B cell (primary cell): ENCODE measurements around the gene DLST. TPM values are rescaled to one million over a fixed set of nuclear protein-coding genes. Genes with fewer than 3 reads are reported as not detected.

Source experiments
- ATAC-seq: fragments of 200-7000 bp; cut with Tn5 transposase; one replicate; pipeline ENCODE4 v1.10.0; 2021; ENCODE audit warnings: low read depth, mild to moderate bottlenecking, moderate number of reproducible peaks, moderate library complexity
- CTCF ChIA-PET: fragments of 350-600 bp; sonication (Branson Sonifier 250); formaldehyde crosslinking; loops from one replicate; lab custom pipeline; 2021; ENCODE audit warnings: antibody characterized with exemption, inconsistent platforms; lab: Charles Lee
- POLR2A ChIA-PET: fragments of 350-600 bp; sonication (Branson Sonifier 250); formaldehyde crosslinking; loops from one replicate; lab custom pipeline; 2021; ENCODE audit warnings: antibody characterized with exemption; lab: Charles Lee
- DNase-seq: peaks from one replicate; pipeline ENCODE4 v3.0.0; 2013
- H2AFZ ChIP-seq: 2 replicates; pipeline ENCODE4 v1.6.1; 2012; ENCODE audit warnings: mild to moderate bottlenecking, low read depth, low read length; ENCODE audit not compliant: insufficient read depth, poor library complexity, severe bottlenecking
- H3K27ac ChIP-seq, 2 donors: 1 replicate in 1 of 2; 2 replicates in 1 of 2; pipeline ENCODE4 v1.5.1; 2012 to 2013; ENCODE audit warnings: low read length in 2 of 2, mild to moderate bottlenecking in 2 of 2, moderate library complexity in 1 of 2
- H3K27me3 ChIP-seq, 4 experiments: fragments of 200-600 bp in 1 of 4; sonication (generic) in 1 of 4; replicated peaks in 1 of 4; 1 replicate in 2 of 4; 2 replicates in 2 of 4; pipeline versions ENCODE4 v1.6.1 to v1.7.0; 2013 to 2016; ENCODE audit warnings: low read length in 3 of 4, mild to moderate bottlenecking in 2 of 4, mixed read lengths in 1 of 4, moderate library complexity in 1 of 4; ENCODE audit not compliant: insufficient read depth in 4 of 4, control insufficient read depth in 3 of 4; ENCODE audit errors: control extremely low read depth in 1 of 4
- H3K36me3 ChIP-seq, 2 experiments: replicated peaks in 1 of 2; 1 replicate in 1 of 2; 2 replicates in 1 of 2; pipeline versions ENCODE4 v1.6.1 to v1.7.1; 2013; ENCODE audit warnings: low read length in 1 of 2; ENCODE audit not compliant: insufficient read depth in 2 of 2, control insufficient read depth in 1 of 2; ENCODE audit errors: control extremely low read depth in 1 of 2, extremely low read depth in 1 of 2
- H3K4me1 ChIP-seq, 2 donors: fragments of 200-600 bp in 1 of 2; sonication (generic) in 1 of 2; 1 replicate in 1 of 2; 2 replicates in 1 of 2; pipeline versions ENCODE4 v1.5.1 to v1.6.1; 2013 to 2017; ENCODE audit warnings: low read length in 2 of 2; ENCODE audit not compliant: control insufficient read depth in 2 of 2, insufficient read depth in 2 of 2
- H3K4me2 ChIP-seq: replicated peaks from 2 replicates; pipeline ENCODE3; 2012; ENCODE audit warnings: mild to moderate bottlenecking, low read depth, low read length; ENCODE audit not compliant: poor library complexity, severe bottlenecking
- H3K4me3 ChIP-seq, 5 experiments: fragments of 200-600 bp in 1 of 5; sonication (generic) in 1 of 5; 1 replicate in 3 of 5; 2 replicates in 2 of 5; pipeline versions ENCODE4 v1.5.1 to v1.7.0; 2011 to 2016; ENCODE audit warnings: low read length in 4 of 5, mild to moderate bottlenecking in 4 of 5, low read depth in 2 of 5, control low read depth in 1 of 5, moderate library complexity in 1 of 5; ENCODE audit not compliant: insufficient read depth in 1 of 5; ENCODE audit errors: control extremely low read depth in 1 of 5, extremely low read depth in 1 of 5
- H3K79me2 ChIP-seq: fragments of 200-600 bp; sonication (generic); one replicate; pipeline ENCODE4 v1.6.0; 2016; ENCODE audit warnings: low read length; ENCODE audit not compliant: control insufficient read depth, insufficient read depth
- H3K9ac ChIP-seq: fragments of 200-600 bp; sonication (generic); 2 replicates; pipeline ENCODE4 v1.6.1; 2017; ENCODE audit warnings: mild to moderate bottlenecking, low read length, moderate library complexity
- H3K9me3 ChIP-seq, 3 donors: one replicate each; pipeline versions ENCODE4 v1.6.1 to v1.7.1; 2013; ENCODE audit warnings: low read length in 2 of 3; ENCODE audit not compliant: control insufficient read depth in 2 of 3, insufficient read depth in 1 of 3; ENCODE audit errors: control extremely low read depth in 1 of 3
- H4K20me1 ChIP-seq: 2 replicates; pipeline ENCODE4 v1.6.0; 2012; ENCODE audit warnings: mild to moderate bottlenecking, low read length; ENCODE audit not compliant: insufficient read depth, control insufficient read depth, poor library complexity, severe bottlenecking
- H3K27ac Mint-ChIP-seq: one replicate; pipeline ENCODE4 v1.8.0; 2021; ENCODE audit warnings: mixed read lengths
- H3K27me3 Mint-ChIP-seq: one replicate; pipeline ENCODE4 v1.8.0; 2021; ENCODE audit warnings: mixed read lengths
- H3K4me1 Mint-ChIP-seq: one replicate; pipeline ENCODE4 v1.8.0; 2021; ENCODE audit warnings: mixed read lengths
- H3K4me3 Mint-ChIP-seq: one replicate; pipeline ENCODE4 v1.8.0; 2021; ENCODE audit warnings: mixed read lengths
- H3K9me3 Mint-ChIP-seq: one replicate; pipeline ENCODE4 v1.8.0; 2022; ENCODE audit warnings: mixed read lengths; ENCODE audit not compliant: insufficient read depth
- EZH2 ChIP-seq: IDR thresholded peaks from 2 replicates; pipeline ENCODE4 v1.6.1; 2012; ENCODE audit warnings: borderline replicate concordance, low read depth, mild to moderate bottlenecking, moderate library complexity, low read length; ENCODE audit not compliant: insufficient read depth, poor library complexity, severe bottlenecking
- WGBS: methylation state at CpG from one replicate; pipeline ENCODE4 v1.1.5; 2013; ENCODE audit warnings: missing lambda C conversion rate; ENCODE audit not compliant: insufficient coverage; 5-methylcytosine and 5-hydroxymethylcytosine counted together
- intact Hi-C: fragments of 100-400 bp; cut with micrococcal nuclease; formaldehyde crosslinking; loops from one replicate; pipeline ENCODE4 v1.10.0; 2022
- polyA plus RNA-seq: library from polyadenylated mRNA; depleted of rRNA; stranded (reverse); fragments of >200 nt; gene quantifications from 2 replicates; pipeline ENCODE4 v1.2.3, GENCODE V29; 2012
- total RNA-seq, 2 donors: library from RNA; stranded (reverse); fragments of 120-200 nt in 1 of 2; gene quantifications; 1 replicate in 1 of 2; 2 replicates in 1 of 2; pipeline versions ENCODE4 v1.2.3 to v1.2.4, GENCODE V29; 2013 to 2022
- TF ChIP-seq, protein P1 (sequence below): fragments of 200-600 bp; IDR thresholded peaks from one replicate; pipeline ENCODE4 v1.8.0; 2022; ENCODE audit warnings: antibody characterized with exemption, mild to moderate bottlenecking

The DLST gene
- total and polyA plus RNA-seq, 2 donors (not counting 1 experiment from before 2014, with no cell fraction given) = 73.1 to 89.5 TPM

DNA sequence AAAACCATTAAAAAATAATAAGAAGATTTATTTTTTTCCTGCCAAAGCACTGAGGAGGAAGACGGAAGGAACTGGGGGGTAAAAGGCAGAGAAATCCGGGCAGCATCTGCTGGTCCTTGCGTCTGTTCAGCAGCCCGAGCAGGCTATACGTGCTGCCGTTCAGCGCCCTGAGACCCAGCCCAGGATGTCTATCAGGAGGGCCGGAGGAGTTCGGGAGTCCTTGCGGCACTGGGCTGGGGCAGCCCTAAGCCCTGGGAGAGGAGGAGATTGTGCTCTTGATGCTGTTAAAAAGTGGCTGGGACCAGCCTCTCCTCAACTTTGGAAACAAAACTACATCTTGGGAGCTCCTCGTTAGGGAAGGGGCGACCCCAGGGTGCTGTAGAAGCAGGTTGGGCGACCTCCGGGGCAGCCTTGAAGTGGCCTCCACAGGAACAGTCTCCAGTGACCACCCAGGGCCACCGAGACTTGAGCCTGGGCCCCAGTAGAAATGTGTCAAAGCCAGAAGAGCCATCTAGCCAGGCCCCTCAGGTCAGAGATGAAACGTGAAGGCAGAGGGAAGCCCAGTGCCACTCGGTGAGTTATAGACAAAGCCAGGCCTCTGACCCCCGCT lies 59.3 kb downstream of the DLST start:
- peak overlapping the region; percentile 87 for H2AFZ ChIP-seq
- no peaks in the 10 kb centered on the region for H3K79me2 ChIP-seq
- H3K27ac ChIP-seq = peak overlapping the region; percentile 75 to 84
- ATAC-seq (no peak), DNase-seq (no peak)
- H4K20me1 ChIP-seq = no peaks in the 10 kb centered on the region
- H3K9ac ChIP-seq = peak overlapping the region; percentile 52
- H3K4me1 Mint-ChIP-seq = peaks cover 52% of the 10 kb centered on the region
- H3K9me3 Mint-ChIP-seq = no peaks in the 10 kb centered on the region
- H3K27me3 ChIP-seq = no peaks in the 10 kb centered on the region
- no peaks in the 10 kb centered on the region for H3K27me3 Mint-ChIP-seq
- peak overlapping the region; percentile 84 for H3K27ac Mint-ChIP-seq
- no peaks in the 10 kb centered on the region for H3K36me3 ChIP-seq
- peak overlapping the region in 2 of 5 experiments; percentile 13 to 25 for H3K4me3 ChIP-seq
- POLR2A ChIA-PET = interaction anchor here (0.7 to 1.1 kb wide), 4 partner anchors 14 to 186 kb away, joined by 3 to 4 read pairs (median 3); partner anchors contain the start of genes EIF2B2 and NEK9
- peaks cover 35 to 48% of the 10 kb centered on the region in 2 donors for H3K4me1 ChIP-seq
- 86% methylated on average over 16 of the region's 18 CpGs for WGBS
- TF ChIP-seq, protein P1, sequence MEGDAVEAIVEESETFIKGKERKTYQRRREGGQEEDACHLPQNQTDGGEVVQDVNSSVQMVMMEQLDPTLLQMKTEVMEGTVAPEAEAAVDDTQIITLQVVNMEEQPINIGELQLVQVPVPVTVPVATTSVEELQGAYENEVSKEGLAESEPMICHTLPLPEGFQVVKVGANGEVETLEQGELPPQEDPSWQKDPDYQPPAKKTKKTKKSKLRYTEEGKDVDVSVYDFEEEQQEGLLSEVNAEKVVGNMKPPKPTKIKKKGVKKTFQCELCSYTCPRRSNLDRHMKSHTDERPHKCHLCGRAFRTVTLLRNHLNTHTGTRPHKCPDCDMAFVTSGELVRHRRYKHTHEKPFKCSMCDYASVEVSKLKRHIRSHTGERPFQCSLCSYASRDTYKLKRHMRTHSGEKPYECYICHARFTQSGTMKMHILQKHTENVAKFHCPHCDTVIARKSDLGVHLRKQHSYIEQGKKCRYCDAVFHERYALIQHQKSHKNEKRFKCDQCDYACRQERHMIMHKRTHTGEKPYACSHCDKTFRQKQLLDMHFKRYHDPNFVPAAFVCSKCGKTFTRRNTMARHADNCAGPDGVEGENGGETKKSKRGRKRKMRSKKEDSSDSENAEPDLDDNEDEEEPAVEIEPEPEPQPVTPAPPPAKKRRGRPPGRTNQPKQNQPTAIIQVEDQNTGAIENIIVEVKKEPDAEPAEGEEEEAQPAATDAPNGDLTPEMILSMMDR = no peak
- TF ChIP-seq EZH2 = no peak
- CTCF ChIA-PET = interaction anchor here (0.7 to 3.0 kb wide), 9 partner anchors 10 to 147 kb away, joined by 3 to 13 read pairs (median 3); partner anchors contain the start of gene PGF
- intact Hi-C loops = loop anchor here (10.0 kb wide), 1 partner anchor 364 kb away; no protein-coding TSS in a partner anchor
- no peaks in the 10 kb centered on the region for H3K9me3 ChIP-seq
- peak overlapping the region; percentile 75 for H3K4me2 ChIP-seq
- H3K4me3 Mint-ChIP-seq = peak overlapping the region; percentile 79

DNA sequence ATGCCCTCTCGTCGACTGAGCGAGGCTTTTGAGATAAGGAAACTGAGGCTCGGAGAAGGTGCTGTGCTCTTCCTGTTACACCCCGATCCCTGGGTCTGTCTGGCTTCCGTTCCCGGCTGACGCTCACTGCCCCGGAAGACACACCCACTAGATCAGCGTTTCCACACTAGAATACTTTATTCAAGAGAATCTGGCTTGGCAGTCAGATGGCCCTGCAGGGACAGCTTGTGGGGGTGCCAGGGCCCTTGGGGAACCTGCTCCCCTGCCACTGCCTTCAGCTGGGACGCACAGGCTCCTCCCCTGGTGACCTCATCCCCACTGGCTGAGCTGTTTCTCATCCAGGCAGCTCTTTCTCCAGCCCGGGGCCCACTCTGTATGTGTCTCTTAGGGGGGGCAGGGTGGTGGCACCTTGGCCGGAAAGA lies 60.0 kb downstream of the DLST start:
- ATAC-seq (peak; percentile 48), DNase-seq (peak; percentile 64)
- Histone ChIP-seq H3K36me3 (no peaks in the 10 kb centered on the region), H3K4me1 (peaks cover 42 to 54% of the 10 kb centered on the region in 2 donors), H3K27ac (peak overlapping the region; percentile 75 to 84), H4K20me1 (no peaks in the 10 kb centered on the region), H3K9me3 (no peaks in the 10 kb centered on the region), H3K4me2 (peak overlapping the region; percentile 75), H3K4me3 (peak overlapping the region in 4 of 5 experiments; percentile 1 to 25 (median 19)), H2AFZ (peak overlapping the region; percentile 87), H3K27me3 (no peaks in the 10 kb centered on the region), H3K79me2 (no peaks in the 10 kb centered on the region), H3K9ac (peak overlapping the region; percentile 52)
- peak overlapping the region; percentile 79 for H3K4me3 Mint-ChIP-seq
- intact Hi-C loops = loop anchor here (10.0 kb wide), 1 partner anchor 363 kb away; no protein-coding TSS in a partner anchor
- ChIA-PET POLR2A (interaction anchor here (0.9 to 1.1 kb wide), 3 partner anchors 13 to 185 kb away, joined by 3 to 4 read pairs (median 3); partner anchors contain the start of genes EIF2B2 and NEK9), CTCF (interaction anchor here (0.7 to 3.0 kb wide), 9 partner anchors 9 to 147 kb away, joined by 3 to 13 read pairs (median 3); partner anchors contain the start of gene PGF)
- 6% methylated on average over 12 of the region's 13 CpGs for WGBS
- H3K4me1 Mint-ChIP-seq = peaks cover 55% of the 10 kb centered on the region
- no peaks in the 10 kb centered on the region for H3K9me3 Mint-ChIP-seq
- no peak for TF ChIP-seq EZH2
- TF ChIP-seq, protein P1 = no peak
- H3K27ac Mint-ChIP-seq = peak overlapping the region; percentile 84
- H3K27me3 Mint-ChIP-seq = no peaks in the 10 kb centered on the region
